Type B pancreatic cell (in vitro differentiated cells): Measurements from ENCODE around the gene POP5. TPM values are rescaled to one million over a fixed set of nuclear protein-coding genes. Genes with fewer than 3 reads are reported as not detected.

ENCODE experiments used
- DNase-seq: peaks from one replicate; pipeline ENCODE4 v3.0.0; 2021; ENCODE audit warnings: mixed read lengths; ENCODE audit not compliant: unreplicated experiment; ENCODE audit errors: extremely low spot score
- H3K27ac Mint-ChIP-seq: 2 replicates; pipeline ENCODE4 v1.8.0; 2021; ENCODE audit warnings: mild to moderate bottlenecking, mixed read lengths
- H3K27me3 Mint-ChIP-seq: 2 replicates; pipeline ENCODE4 v1.8.0; 2021; ENCODE audit warnings: mixed read lengths
- H3K36me3 Mint-ChIP-seq: 2 replicates; pipeline ENCODE4 v1.8.0; 2021; ENCODE audit warnings: mixed read lengths
- H3K4me1 Mint-ChIP-seq: one replicate; pipeline ENCODE4 v1.8.0; 2021; ENCODE audit warnings: mixed read lengths; ENCODE audit not compliant: unreplicated experiment
- H3K4me3 Mint-ChIP-seq: 2 replicates; pipeline ENCODE4 v1.8.0; 2021; ENCODE audit warnings: mild to moderate bottlenecking, mixed read lengths
- H3K9me3 Mint-ChIP-seq: 2 replicates; pipeline ENCODE4 v1.8.0; 2021; ENCODE audit warnings: mixed read lengths
- CTCF ChIP-seq: fragments of 200-600 bp; sonication (generic); conservative IDR thresholded peaks from 2 replicates; pipeline ENCODE4 v1.5.0; 2021; ENCODE audit warnings: antibody characterized with exemption, mild to moderate bottlenecking
- total RNA-seq: library from RNA; stranded (reverse); gene quantifications from 2 replicates; pipeline ENCODE4 v1.2.1, GENCODE V29; 2021; ENCODE audit warnings: low replicate concordance

Gene POP5
- total RNA-seq, 1 donor from 2014 or later, result 55.2 TPM

GRCh38 chr12:120573560-120573959, 7.6 kb downstream of the POP5 start:
- no peaks in the 10 kb centered on the region for H3K27me3 Mint-ChIP-seq
- DNase-seq, result no peak
- H3K36me3 Mint-ChIP-seq, result peaks cover 31% of the 10 kb centered on the region
- H3K9me3 Mint-ChIP-seq, result no peaks in the 10 kb centered on the region
- H3K4me1 Mint-ChIP-seq, result no peaks in the 10 kb centered on the region
- H3K27ac Mint-ChIP-seq, result no peak overlapping the region
- H3K4me3 Mint-ChIP-seq, result no peak overlapping the region
- no peak for TF ChIP-seq CTCF

- no peak for TF ChIP-seq CTCF
- Mint-ChIP-seq H3K36me3 (peaks cover 31% of the 10 kb centered on the region), H3K4me3 (no peak overlapping the region), H3K27ac (no peak overlapping the region), H3K27me3 (no peaks in the 10 kb centered on the region), H3K9me3 (no peaks in the 10 kb centered on the region), H3K4me1 (no peaks in the 10 kb centered on the region)
- no peak for DNase-seq
These were observed 9.9 kb downstream of the POP5 start for GRCh38 chr12:120571299-120571698.

DNA sequence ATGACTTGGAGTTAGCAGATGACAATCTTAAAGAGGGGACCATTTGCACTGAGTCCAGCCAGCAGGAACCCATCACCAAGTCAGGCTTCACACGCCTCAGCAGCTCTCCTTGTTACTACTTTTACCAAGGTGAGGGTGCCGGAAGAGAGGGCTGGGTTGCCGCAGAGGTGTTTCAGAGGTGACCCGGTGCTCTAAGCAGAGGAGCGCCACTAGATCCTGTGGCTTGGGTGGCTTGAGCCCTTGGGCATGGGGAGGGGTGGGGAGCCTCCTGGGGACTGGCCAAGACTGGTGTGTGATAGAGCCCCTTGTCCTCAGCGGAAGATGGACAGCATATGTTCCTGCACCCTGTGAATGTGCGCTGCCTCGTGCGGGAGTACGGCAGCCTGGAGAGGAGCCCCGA, 17.7 kb downstream of the POP5 start:
- H3K27ac Mint-ChIP-seq, result no peak overlapping the region
- no peak for DNase-seq
- no peaks in the 10 kb centered on the region for H3K4me1 Mint-ChIP-seq
- no peak overlapping the region for H3K4me3 Mint-ChIP-seq
- peaks cover 29% of the 10 kb centered on the region for H3K36me3 Mint-ChIP-seq
- no peak for TF ChIP-seq CTCF
- no peaks in the 10 kb centered on the region for H3K27me3 Mint-ChIP-seq
- H3K9me3 Mint-ChIP-seq, result no peaks in the 10 kb centered on the region

DNA sequence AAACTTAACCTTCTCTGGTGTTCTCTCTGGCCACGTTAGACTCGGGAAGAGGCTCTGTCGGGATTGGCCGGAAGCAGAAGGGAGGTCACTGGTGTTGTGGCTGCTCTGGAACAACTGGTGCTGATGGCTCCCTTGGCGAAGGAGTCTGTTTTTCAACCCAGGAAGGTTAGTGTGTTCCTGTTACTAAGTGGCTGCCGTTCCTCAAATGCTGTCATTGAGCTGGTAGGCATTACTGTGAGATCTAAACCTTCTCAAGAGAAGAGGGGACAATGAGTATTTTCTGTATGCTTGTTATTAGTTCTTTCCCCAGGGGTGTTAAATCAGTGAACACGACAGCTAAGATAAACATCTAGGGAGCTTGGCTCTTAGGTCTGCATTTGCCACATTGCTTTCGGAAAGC, 18.3 kb downstream of the POP5 start:
- Mint-ChIP-seq H3K27me3 (no peaks in the 10 kb centered on the region), H3K9me3 (no peaks in the 10 kb centered on the region), H3K4me3 (no peak overlapping the region), H3K36me3 (peaks cover 30% of the 10 kb centered on the region), H3K27ac (no peak overlapping the region), H3K4me1 (no peaks in the 10 kb centered on the region)
- TF ChIP-seq CTCF, result no peak
- no peak for DNase-seq

GRCh38 chr12:120557589-120557988, 23.6 kb downstream of the POP5 start:
- DNase-seq, result no peak
- Mint-ChIP-seq H3K27me3 (no peaks in the 10 kb centered on the region), H3K4me3 (no peak overlapping the region), H3K9me3 (no peaks in the 10 kb centered on the region), H3K4me1 (no peaks in the 10 kb centered on the region), H3K36me3 (peaks cover 28% of the 10 kb centered on the region), H3K27ac (peak overlapping the region; percentile 39)
- no peak for TF ChIP-seq CTCF

- peaks cover 24% of the 10 kb centered on the region for H3K36me3 Mint-ChIP-seq
These were observed 26.5 kb downstream of the POP5 start for GRCh38 chr12:120554678-120555077.

More at GRCh38 chr12:120554678-120555077, 26.5 kb downstream of the POP5 start:
- TF ChIP-seq CTCF, result no peak
- H3K27me3 Mint-ChIP-seq, result no peaks in the 10 kb centered on the region
- no peak overlapping the region for H3K4me3 Mint-ChIP-seq
- H3K9me3 Mint-ChIP-seq, result no peaks in the 10 kb centered on the region
- no peak for DNase-seq
- no peaks in the 10 kb centered on the region for H3K4me1 Mint-ChIP-seq
- no peak overlapping the region for H3K27ac Mint-ChIP-seq
